ENCODE data around the gene ICE2. TPM values are rescaled to one million over a fixed set of nuclear protein-coding genes. Genes with fewer than 3 reads are reported as not detected.

The ICE2 gene
- total and polyA plus RNA-seq, 4 donors: 5.7 to 26.6 (median 16.8) TPM

GRCh38 chr15:60494108-60494507, 15.2 kb upstream of the ICE2 start:
- H3K36me3 ChIP-seq (ENCODE audit: control insufficient read depth in 4 of 4, insufficient read depth in 3 of 4, low read depth in 1 of 4, low read length in 3 of 4): peaks cover 6 to 28% (median 27%) of the 10 kb centered on the region in 4 donors
- no peak overlapping the region for H3K9ac ChIP-seq (ENCODE audit: low read depth in 1 of 2, low read length in 2 of 2)
- WGBS: 75% methylated on average over 3 of the region's 3 CpGs
- H3K27ac ChIP-seq (ENCODE audit: low read depth in 1 of 2, low read length in 2 of 2): no peak overlapping the region
- peaks cover 0 to 3% (median under 1%) of the 10 kb centered on the region in 4 donors for H3K4me1 ChIP-seq (ENCODE audit: control insufficient read depth in 4 of 4, insufficient read depth in 4 of 4, low read length in 3 of 4)
- no peak for DNase-seq (ENCODE audit: low spot score)
- H3K9me3 ChIP-seq (ENCODE audit: control insufficient read depth in 4 of 4, low read length in 3 of 4): no peaks in the 10 kb centered on the region
- no peak overlapping the region for H3K4me3 ChIP-seq (ENCODE audit: low read depth in 1 of 3, low read length in 3 of 3)
- no peaks in the 10 kb centered on the region for H3K27me3 ChIP-seq (ENCODE audit: control insufficient read depth in 4 of 4, insufficient read depth in 4 of 4, low read length in 3 of 4)
- no peak for TF ChIP-seq ATF3 (IDR thresholded peaks at IDR 0.05)

- peaks cover 5 to 19% (median 18%) of the 10 kb centered on the region in 4 donors for H3K36me3 ChIP-seq (ENCODE audit: control insufficient read depth in 4 of 4, insufficient read depth in 3 of 4, low read depth in 1 of 4, low read length in 3 of 4)
- WGBS: 86% methylated on average over 4 of the region's 4 CpGs
Observed at GRCh38 chr15:60493166-60493565, 14.2 kb upstream of the ICE2 start.

GRCh38 chr15:60486742-60487141, 7.8 kb upstream of the ICE2 start:
- Histone ChIP-seq H3K9ac (ENCODE audit: low read depth in 1 of 2, low read length in 2 of 2) (no peak overlapping the region), H3K4me3 (ENCODE audit: low read depth in 1 of 3, low read length in 3 of 3) (no peak overlapping the region), H3K9me3 (ENCODE audit: control insufficient read depth in 4 of 4, low read length in 3 of 4) (no peaks in the 10 kb centered on the region), H3K27me3 (ENCODE audit: control insufficient read depth in 4 of 4, insufficient read depth in 4 of 4, low read length in 3 of 4) (no peaks in the 10 kb centered on the region), H3K36me3 (ENCODE audit: control insufficient read depth in 4 of 4, insufficient read depth in 3 of 4, low read depth in 1 of 4, low read length in 3 of 4) (no peaks in the 10 kb centered on the region), H3K27ac (ENCODE audit: low read depth in 1 of 2, low read length in 2 of 2) (no peak overlapping the region), H3K4me1 (ENCODE audit: control insufficient read depth in 4 of 4, insufficient read depth in 4 of 4, low read length in 3 of 4) (peaks cover 0 to 8% (median under 1%) of the 10 kb centered on the region in 4 donors)
- WGBS: 98% methylated on average over 2 of the region's 2 CpGs
- no peak for TF ChIP-seq MAX (IDR thresholded peaks at IDR 0.05)
- TF ChIP-seq NR2F2 (IDR thresholded peaks at IDR 0.05): no peak
- TF ChIP-seq EGR1 (IDR thresholded peaks at IDR 0.05; ENCODE audit: low read depth in 2 of 2): no peak
- no peak for TF ChIP-seq TAF1 (conservative IDR thresholded peaks at IDR 0.05)
- no peak for TF ChIP-seq ZBTB33 (IDR thresholded peaks at IDR 0.05)
- TF ChIP-seq REST (IDR thresholded peaks at IDR 0.05): no peak
- TF ChIP-seq FOXA2 (IDR thresholded peaks at IDR 0.05): no peak
- TF ChIP-seq RXRA (IDR thresholded peaks at IDR 0.05): no peak
- no peak for TF ChIP-seq CTCF (IDR thresholded peaks at IDR 0.05; ENCODE audit: low read depth, low read length, missing input control)
- TF ChIP-seq GABPA (IDR thresholded peaks at IDR 0.05 in 1 of 2, conservative IDR thresholded peaks at IDR 0.05 in 1 of 2): no peak
- no peak for TF ChIP-seq SP1 (IDR thresholded peaks at IDR 0.05)
- TF ChIP-seq ATF3 (IDR thresholded peaks at IDR 0.05): no peak
- no peak for TF ChIP-seq RAD21 (IDR thresholded peaks at IDR 0.05)
- TF ChIP-seq YY1 (IDR thresholded peaks at IDR 0.05): no peak
- TF ChIP-seq FOXA1 (IDR thresholded peaks at IDR 0.05): no peak
- TF ChIP-seq HNF4A (conservative IDR thresholded peaks at IDR 0.05): no peak
- TF ChIP-seq JUND (IDR thresholded peaks at IDR 0.05): no peak
- TF ChIP-seq HNF4G (IDR thresholded peaks at IDR 0.05): no peak
- DNase-seq (ENCODE audit: low spot score): no peak

More at GRCh38 chr15:60493166-60493565, 14.2 kb upstream of the ICE2 start:
- H3K4me1 ChIP-seq (ENCODE audit: control insufficient read depth in 4 of 4, insufficient read depth in 4 of 4, low read length in 3 of 4): peaks cover 0 to 8% (median under 1%) of the 10 kb centered on the region in 4 donors
- no peak overlapping the region for H3K27ac ChIP-seq (ENCODE audit: low read depth in 1 of 2, low read length in 2 of 2)
- H3K9me3 ChIP-seq (ENCODE audit: control insufficient read depth in 4 of 4, low read length in 3 of 4): no peaks in the 10 kb centered on the region
- no peak overlapping the region for H3K4me3 ChIP-seq (ENCODE audit: low read depth in 1 of 3, low read length in 3 of 3)
- H3K27me3 ChIP-seq (ENCODE audit: control insufficient read depth in 4 of 4, insufficient read depth in 4 of 4, low read length in 3 of 4): no peaks in the 10 kb centered on the region
- no peak for DNase-seq (ENCODE audit: low spot score)
- H3K9ac ChIP-seq (ENCODE audit: low read depth in 1 of 2, low read length in 2 of 2): no peak overlapping the region
- TF ChIP-seq HNF4A (conservative IDR thresholded peaks at IDR 0.05) (peak; percentile 54 to 55), YY1 (IDR thresholded peaks at IDR 0.05) (no peak), TAF1 (conservative IDR thresholded peaks at IDR 0.05) (no peak)

Measured in liver (tissue), 9 donors.